Tongue (tissue), 2 donors: Measurements from ENCODE around the gene RNF157. TPM values are rescaled to one million over a fixed set of nuclear protein-coding genes. Genes with fewer than 3 reads are reported as not detected.

Experiments used
- small RNA-seq: library from RNA; depleted of rRNA; stranded (forward); fragments of <200 nt; gene quantifications from one replicate; pipeline ENCODE3, GENCODE V24; 2014; ENCODE audit warnings: low replicate concordance
- total RNA-seq: library from RNA; depleted of rRNA; stranded (reverse); fragments of >200 nt; gene quantifications from one replicate; pipeline ENCODE4 v1.2.3, GENCODE V29; 2014

The RNF157 gene
- total RNA-seq, 1 donor from 2014 or later = 6.7 TPM

Small RNAs within 50 kb of the gene (small RNA-seq; reads per million reads assigned to genes)
- gene ATP5MGP6 (not detected), gene MIR6868 (0.61 reads per million, percentile 78 among the genes with 10 or more reads in this experiment)

Other genes starting within 250 kb of the RNF157 start
- 7.2 TPM for gene CDK3, start 239.6 kb downstream of the RNF157 start, total RNA-seq
- 42.3 TPM for gene EVPL, start 213.2 kb downstream of the RNF157 start, total RNA-seq
- gene SRP68, start 168.0 kb downstream of the RNF157 start, total RNA-seq = 50.0 TPM
- gene GALR2, start 165.7 kb downstream of the RNF157 start, total RNA-seq = not detected
- not detected for gene ZACN, start 161.3 kb downstream of the RNF157 start, total RNA-seq
- 81.2 TPM for gene EXOC7, start 136.7 kb downstream of the RNF157 start, total RNA-seq
- 0.51 TPM for gene FOXJ1, start 99.2 kb downstream of the RNF157 start, total RNA-seq
- gene UBALD2, start 24.9 kb upstream of the RNF157 start, total RNA-seq = 3.6 TPM
- gene QRICH2, start 67.8 kb upstream of the RNF157 start, total RNA-seq = 2.1 TPM
- gene PRPSAP1, start 113.4 kb upstream of the RNF157 start, total RNA-seq = 55.8 TPM
- gene SPHK1, start 144.1 kb upstream of the RNF157 start, total RNA-seq = 6.5 TPM
- 18.1 TPM for gene UBE2O, start 212.7 kb upstream of the RNF157 start, total RNA-seq
- not detected for gene AANAT, start 227.1 kb upstream of the RNF157 start, total RNA-seq